ENCODE data around the gene PPTC7.
"Not testable (repeated sequence)": the region's sequence is repeated elsewhere in the genome, so short reads cannot be mapped to it uniquely, and the experiment has no call there.

The PPTC7 gene

DNA sequence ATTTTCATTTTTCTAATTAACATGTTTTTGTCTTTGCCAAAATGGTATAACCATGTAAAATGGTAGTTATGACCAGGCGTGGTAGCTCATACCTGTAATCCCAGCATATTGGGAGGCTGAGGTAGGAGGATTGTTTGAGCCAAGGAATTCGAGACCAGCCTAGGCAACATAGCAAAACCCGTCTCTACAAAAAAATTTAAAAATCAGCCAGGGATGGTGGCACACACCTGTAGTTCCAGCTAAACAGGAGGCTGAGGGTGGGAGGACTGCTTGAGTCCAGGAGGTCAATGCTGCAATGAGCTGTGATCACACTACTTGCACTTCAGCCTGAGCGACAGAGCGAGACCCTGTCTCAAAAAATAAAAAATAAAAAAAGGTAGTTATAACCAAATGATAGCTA, 23.1 kb downstream of the PPTC7 start:
- H3K36me3 ChIP-seq (replicated peaks; ENCODE audit: low read depth, low read length), result peaks cover 8% of the 10 kb centered on the region
- peaks cover 88% of the 10 kb centered on the region for H4K20me1 ChIP-seq (ENCODE audit: insufficient read depth, low read length)
- H3K27ac ChIP-seq (ENCODE audit: low read length), result no peak overlapping the region
- no peak overlapping the region for H2AFZ ChIP-seq (ENCODE audit: low read depth, low read length)
- peaks cover 27% of the 10 kb centered on the region for H3K4me1 ChIP-seq (ENCODE audit: low read length)
- no peaks in the 10 kb centered on the region for H3K27me3 ChIP-seq (ENCODE audit: low read depth, low read length)
- no peak overlapping the region for H3K4me3 ChIP-seq (ENCODE audit: low read length)
- H3K9ac ChIP-seq (ENCODE audit: low read length), result no peak overlapping the region
- TF ChIP-seq EZH2phosphoT487 (IDR thresholded peaks at IDR 0.05; ENCODE audit: low read depth), result no peak
- TF ChIP-seq, protein P1, sequence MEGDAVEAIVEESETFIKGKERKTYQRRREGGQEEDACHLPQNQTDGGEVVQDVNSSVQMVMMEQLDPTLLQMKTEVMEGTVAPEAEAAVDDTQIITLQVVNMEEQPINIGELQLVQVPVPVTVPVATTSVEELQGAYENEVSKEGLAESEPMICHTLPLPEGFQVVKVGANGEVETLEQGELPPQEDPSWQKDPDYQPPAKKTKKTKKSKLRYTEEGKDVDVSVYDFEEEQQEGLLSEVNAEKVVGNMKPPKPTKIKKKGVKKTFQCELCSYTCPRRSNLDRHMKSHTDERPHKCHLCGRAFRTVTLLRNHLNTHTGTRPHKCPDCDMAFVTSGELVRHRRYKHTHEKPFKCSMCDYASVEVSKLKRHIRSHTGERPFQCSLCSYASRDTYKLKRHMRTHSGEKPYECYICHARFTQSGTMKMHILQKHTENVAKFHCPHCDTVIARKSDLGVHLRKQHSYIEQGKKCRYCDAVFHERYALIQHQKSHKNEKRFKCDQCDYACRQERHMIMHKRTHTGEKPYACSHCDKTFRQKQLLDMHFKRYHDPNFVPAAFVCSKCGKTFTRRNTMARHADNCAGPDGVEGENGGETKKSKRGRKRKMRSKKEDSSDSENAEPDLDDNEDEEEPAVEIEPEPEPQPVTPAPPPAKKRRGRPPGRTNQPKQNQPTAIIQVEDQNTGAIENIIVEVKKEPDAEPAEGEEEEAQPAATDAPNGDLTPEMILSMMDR (IDR thresholded peaks at IDR 0.05; ENCODE audit: low read depth, low read length), result no peak
- no peak overlapping the region for H3K4me2 ChIP-seq (ENCODE audit: low read length)
- H3K79me2 ChIP-seq (ENCODE audit: low read length), result peaks cover 99% of the 10 kb centered on the region
- H3K9me3 ChIP-seq (ENCODE audit: insufficient read depth, low read length), result no peaks in the 10 kb centered on the region

DNA sequence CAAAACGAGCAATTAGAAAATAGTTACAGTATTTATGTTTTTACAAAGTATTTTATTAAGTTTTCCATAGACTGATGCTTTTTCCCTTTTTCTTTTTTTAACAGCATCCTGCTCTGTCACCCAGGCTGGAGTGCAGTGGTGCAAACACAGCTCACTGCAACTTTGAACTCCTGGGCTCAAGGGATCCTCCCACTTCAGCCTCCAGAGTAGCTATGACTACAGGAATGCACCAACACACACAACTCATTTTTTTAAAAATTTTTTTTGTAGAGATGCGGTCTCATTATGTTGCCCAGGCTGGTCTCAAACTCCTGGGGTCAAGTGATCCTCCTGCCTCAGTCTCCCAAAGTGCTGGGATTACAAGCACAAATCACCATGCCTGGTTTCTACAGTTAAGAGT, 24.2 kb downstream of the PPTC7 start:
- peaks cover 25% of the 10 kb centered on the region for H3K4me1 ChIP-seq (ENCODE audit: low read length)
- H4K20me1 ChIP-seq (ENCODE audit: insufficient read depth, low read length), result peaks cover 90% of the 10 kb centered on the region
- H3K9ac ChIP-seq (ENCODE audit: low read length); H2AFZ ChIP-seq (ENCODE audit: low read depth, low read length); H3K27ac ChIP-seq (ENCODE audit: low read length); H3K36me3 ChIP-seq (replicated peaks; ENCODE audit: low read depth, low read length); H3K4me2 ChIP-seq (ENCODE audit: low read length); H3K4me3 ChIP-seq (ENCODE audit: low read length); H3K27me3 ChIP-seq (ENCODE audit: low read depth, low read length); H3K9me3 ChIP-seq (ENCODE audit: insufficient read depth, low read length): not testable (repeated sequence)
- H3K79me2 ChIP-seq (ENCODE audit: low read length), result peaks cover 100% of the 10 kb centered on the region

DNA sequence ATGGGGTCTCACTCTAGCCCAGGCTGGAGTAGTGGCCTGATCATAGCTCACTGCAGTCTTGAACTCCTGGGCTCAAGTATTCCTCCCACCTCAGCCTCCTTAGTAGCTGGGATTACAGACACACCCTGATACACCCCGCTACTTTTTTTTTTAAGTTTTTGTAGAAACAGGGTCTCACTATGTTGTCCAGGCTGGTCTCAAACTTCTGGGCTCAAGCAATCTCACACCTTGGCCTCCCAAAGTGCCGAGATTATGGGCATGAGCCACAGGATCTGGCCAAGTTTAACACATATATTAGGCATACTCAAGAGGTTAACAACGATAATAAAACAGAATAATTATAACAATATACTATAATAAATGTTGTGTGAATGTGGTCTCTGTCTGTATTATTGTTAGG, 25.8 kb downstream of the PPTC7 start:
- Histone ChIP-seq H2AFZ (ENCODE audit: low read depth, low read length) (no peak overlapping the region), H3K27ac (ENCODE audit: low read length) (no peak overlapping the region), H3K79me2 (ENCODE audit: low read length) (peaks cover 100% of the 10 kb centered on the region), H3K4me2 (ENCODE audit: low read length) (no peak overlapping the region), H3K4me3 (ENCODE audit: low read length) (no peak overlapping the region), H4K20me1 (ENCODE audit: insufficient read depth, low read length) (peaks cover 88% of the 10 kb centered on the region), H3K27me3 (ENCODE audit: low read depth, low read length) (no peaks in the 10 kb centered on the region), H3K4me1 (ENCODE audit: low read length) (peaks cover 12% of the 10 kb centered on the region), H3K9ac (ENCODE audit: low read length) (no peak overlapping the region), H3K9me3 (ENCODE audit: insufficient read depth, low read length) (no peaks in the 10 kb centered on the region), H3K36me3 (replicated peaks; ENCODE audit: low read depth, low read length) (peaks cover 8% of the 10 kb centered on the region)
- TF ChIP-seq, protein P1 (IDR thresholded peaks at IDR 0.05; ENCODE audit: low read depth, low read length), result no peak
- no peak for TF ChIP-seq EZH2phosphoT487 (IDR thresholded peaks at IDR 0.05; ENCODE audit: low read depth)

DNA sequence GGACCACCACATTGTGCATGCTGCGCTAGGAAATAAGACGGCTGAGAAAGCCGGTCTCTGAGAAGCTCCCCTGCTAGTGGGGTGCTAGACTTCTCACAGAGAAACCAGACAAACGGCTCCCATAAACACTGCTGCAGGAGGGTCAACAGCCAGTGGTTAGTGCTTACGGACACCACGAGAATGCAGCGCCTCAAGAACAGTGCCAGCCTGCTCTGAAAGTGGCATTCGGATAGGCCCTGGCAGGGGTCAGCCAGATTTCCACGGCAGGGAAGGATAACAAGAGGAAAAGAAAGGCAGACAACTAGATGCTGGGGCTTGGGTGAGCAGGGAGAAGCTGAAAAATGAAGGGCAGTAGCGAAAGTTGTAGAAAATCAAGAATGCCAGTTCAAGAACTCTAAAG, 26.4 kb downstream of the PPTC7 start:
- TF ChIP-seq, protein P1 (IDR thresholded peaks at IDR 0.05; ENCODE audit: low read depth, low read length), result no peak
- TF ChIP-seq EZH2phosphoT487 (IDR thresholded peaks at IDR 0.05; ENCODE audit: low read depth), result no peak
- Histone ChIP-seq H3K4me3 (ENCODE audit: low read length) (no peak overlapping the region), H3K9me3 (ENCODE audit: insufficient read depth, low read length) (no peaks in the 10 kb centered on the region), H4K20me1 (ENCODE audit: insufficient read depth, low read length) (peaks cover 90% of the 10 kb centered on the region), H3K4me2 (ENCODE audit: low read length) (no peak overlapping the region), H3K9ac (ENCODE audit: low read length) (no peak overlapping the region), H3K79me2 (ENCODE audit: low read length) (peaks cover 100% of the 10 kb centered on the region), H2AFZ (ENCODE audit: low read depth, low read length) (no peak overlapping the region), H3K36me3 (replicated peaks; ENCODE audit: low read depth, low read length) (peaks cover 9% of the 10 kb centered on the region), H3K27ac (ENCODE audit: low read length) (no peak overlapping the region), H3K27me3 (ENCODE audit: low read depth, low read length) (no peaks in the 10 kb centered on the region), H3K4me1 (ENCODE audit: low read length) (peaks cover 7% of the 10 kb centered on the region)
